ENCODE measurements around the gene ZKSCAN8.

Gene ZKSCAN8

GRCh38 chr6:28139860-28140543, 1.7 kb upstream of the ZKSCAN8 start:
- DNase-seq (ENCODE audit: low spot score): no peak

- no peak for DNase-seq (ENCODE audit: low spot score)
Observed at GRCh38 chr6:28140616-28141015, 1.1 kb upstream of the ZKSCAN8 start.

- DNase-seq (ENCODE audit: low spot score): no peak
Observed at GRCh38 chr6:28142446-28142845, 763 bp downstream of the ZKSCAN8 start.

GRCh38 chr6:28145231-28145630, 3.5 kb downstream of the ZKSCAN8 start:
- no peak for DNase-seq (ENCODE audit: low spot score)

- no peak for DNase-seq (ENCODE audit: low spot score)
Observed at GRCh38 chr6:28152531-28152930, 10.8 kb downstream of the ZKSCAN8 start.

- DNase-seq (ENCODE audit: low spot score): no peak
Observed at GRCh38 chr6:28153546-28153945, 11.9 kb downstream of the ZKSCAN8 start.

GRCh38 chr6:28154357-28154756, 12.7 kb downstream of the ZKSCAN8 start:
- DNase-seq (ENCODE audit: low spot score): no peak

- no peak for DNase-seq (ENCODE audit: low spot score)
Observed at GRCh38 chr6:28158318-28158717, 16.6 kb downstream of the ZKSCAN8 start.

GRCh38 chr6:28159029-28159607, 17.4 kb downstream of the ZKSCAN8 start:
- no peak for DNase-seq (ENCODE audit: low spot score)

- DNase-seq (ENCODE audit: low spot score): no peak
Observed at GRCh38 chr6:28160233-28160632, 18.6 kb downstream of the ZKSCAN8 start.

GRCh38 chr6:28161410-28162079, 19.9 kb downstream of the ZKSCAN8 start:
- DNase-seq (ENCODE audit: low spot score): peak; percentile 26

GRCh38 chr6:28165563-28165962, 23.9 kb downstream of the ZKSCAN8 start:
- DNase-seq (ENCODE audit: low spot score): no peak

GRCh38 chr6:28167068-28167467, 25.4 kb downstream of the ZKSCAN8 start:
- no peak for DNase-seq (ENCODE audit: low spot score)

GRCh38 chr6:28167926-28168325, 26.2 kb downstream of the ZKSCAN8 start:
- no peak for DNase-seq (ENCODE audit: low spot score)

GRCh38 chr6:28171271-28171670, 29.6 kb downstream of the ZKSCAN8 start:
- no peak for DNase-seq (ENCODE audit: low spot score)

- DNase-seq (ENCODE audit: low spot score): no peak
Observed at GRCh38 chr6:28172006-28172405, 30.3 kb downstream of the ZKSCAN8 start.

- no peak for DNase-seq (ENCODE audit: low spot score)
Observed at GRCh38 chr6:28176373-28176772, 34.7 kb downstream of the ZKSCAN8 start.

- DNase-seq (ENCODE audit: low spot score): no peak
Observed at GRCh38 chr6:28182255-28182654, 40.6 kb downstream of the ZKSCAN8 start.

GRCh38 chr6:28188111-28188979, 46.7 kb downstream of the ZKSCAN8 start:
- DNase-seq (ENCODE audit: low spot score): no peak

GRCh38 chr6:28200020-28200419, 58.3 kb downstream of the ZKSCAN8 start:
- no peak for DNase-seq (ENCODE audit: low spot score)

GRCh38 chr6:28203201-28203600, 61.5 kb downstream of the ZKSCAN8 start:
- DNase-seq (ENCODE audit: low spot score): no peak

GRCh38 chr6:28205879-28206278, 64.2 kb downstream of the ZKSCAN8 start:
- no peak for DNase-seq (ENCODE audit: low spot score)

- no peak for DNase-seq (ENCODE audit: low spot score)
Observed at GRCh38 chr6:28206527-28206926, 64.8 kb downstream of the ZKSCAN8 start.

Measured in kidney capillary endothelial cell (primary cell).